Panc1 (cell line): ENCODE data around the gene LPP. TPM values are rescaled to one million over a fixed set of nuclear protein-coding genes. Genes with fewer than 3 reads are reported as not detected.

Source experiments
- ATAC-seq: fragments of 200-7000 bp; cut with Tn5 transposase; 2 replicates; pipeline ENCODE4 v1.9.1; 2020; ENCODE audit warnings: mild to moderate bottlenecking, moderate library complexity
- BruUV-seq: library from RNA; stranded (reverse); fragments of 400-500 nt; replicated peaks from 2 replicates; lab custom pipeline; 2021; lab: Mats Ljungman, UMichigan
- CTCF ChIA-PET: fragments of 300-600 bp; sonication (Branson Sonifier 250); formaldehyde crosslinking; loops from one replicate; lab custom pipeline; 2022; ENCODE audit warnings: antibody characterized with exemption; lab: Charles Lee
- POLR2A ChIA-PET: fragments of 300-600 bp; sonication (Branson Sonifier 250); formaldehyde crosslinking; loops from one replicate; lab custom pipeline; 2022; ENCODE audit warnings: antibody characterized with exemption; lab: Charles Lee
- DNase-seq: peaks from one replicate; pipeline ENCODE4 v3.0.0-alpha.2; 2010; ENCODE audit warnings: low read depth, low spot score
- H3K27ac ChIP-seq: 2 replicates; pipeline ENCODE4 v1.5.1; 2011; ENCODE audit warnings: mild to moderate bottlenecking, low read length, inconsistent platforms
- H3K27me3 ChIP-seq: fragments of 200-500 bp; sonication (Bioruptor generic); 2 replicates; pipeline ENCODE4 v1.6.0; 2014; ENCODE audit warnings: low read length, inconsistent platforms; ENCODE audit not compliant: control insufficient read depth, insufficient read depth
- H3K36me3 ChIP-seq: fragments of 200-500 bp; sonication (Bioruptor generic); 2 replicates; pipeline ENCODE4 v1.5.1; 2014; ENCODE audit warnings: inconsistent platforms, mild to moderate bottlenecking, low read length, moderate library complexity; ENCODE audit not compliant: control insufficient read depth, insufficient read depth
- H3K4me1 ChIP-seq: 2 replicates; pipeline ENCODE4 v1.5.1; 2011; ENCODE audit warnings: inconsistent platforms, mild to moderate bottlenecking, low read length, moderate library complexity; ENCODE audit not compliant: control insufficient read depth, insufficient read depth
- H3K4me3 ChIP-seq, 2 experiments: 2 replicates each; pipeline ENCODE4 v1.5.1; 2011 to 2012; ENCODE audit warnings: low read depth in 2 of 2, low read length in 2 of 2, mild to moderate bottlenecking in 2 of 2, inconsistent platforms in 1 of 2, moderate library complexity in 1 of 2
- H3K9me3 ChIP-seq: fragments of 200-500 bp; sonication (Bioruptor generic); 2 replicates; pipeline ENCODE4 v1.5.1; 2014; ENCODE audit warnings: low read depth, mild to moderate bottlenecking, inconsistent platforms, low read length, moderate library complexity; ENCODE audit not compliant: control insufficient read depth, insufficient read depth
- POLR2AphosphoS5 ChIP-seq: IDR thresholded peaks from 2 replicates; pipeline ENCODE4 v1.6.1; 2012; ENCODE audit warnings: mild to moderate bottlenecking, low read depth, low read length, moderate library complexity
- SIN3A ChIP-seq: IDR thresholded peaks from 2 replicates; pipeline ENCODE4 v1.6.1; 2012; ENCODE audit warnings: low read depth, mild to moderate bottlenecking, low read length, moderate library complexity, borderline replicate concordance; ENCODE audit not compliant: insufficient read depth
- TCF7L2 ChIP-seq: IDR thresholded peaks from 2 replicates; pipeline ENCODE4 v1.6.1; 2011; ENCODE audit warnings: mild to moderate bottlenecking, low read depth, low read length, inconsistent platforms
- in situ Hi-C: cut with HindIII; loops from 2 replicates; pipeline ENCODE4 v1.10.0; 2016; ENCODE audit warnings: low sequenced_read_pairs, low pct_unique_long_range_greater_than_20kb
- intact Hi-C: fragments of 100-400 bp; cut with micrococcal nuclease; formaldehyde crosslinking; loops from one replicate; pipeline ENCODE4 v1.10.0; 2022; ENCODE audit not compliant: unreplicated experiment
- total RNA-seq: library from RNA; stranded (reverse); gene quantifications from one replicate; pipeline ENCODE4 v1.2.1, GENCODE V29; 2021; ENCODE audit not compliant: unreplicated experiment
- TF ChIP-seq, protein P1 (sequence below): fragments of 450-650 bp; IDR thresholded peaks from 2 replicates; pipeline ENCODE4 v1.5.1; 2017; ENCODE audit warnings: mild to moderate bottlenecking
- TF ChIP-seq, protein P2 (sequence below), 2 experiments: IDR thresholded peaks; 2 replicates each; pipeline ENCODE4 v1.6.1; 2011 to 2012; ENCODE audit warnings: low read depth in 2 of 2, control low read depth in 1 of 2, low read length in 1 of 2, mild to moderate bottlenecking in 1 of 2, moderate library complexity in 1 of 2; ENCODE audit not compliant: insufficient read depth in 1 of 2

LPP gene
- total RNA-seq, 1 experiment from 2014 or later, result 90.0 TPM

DNA sequence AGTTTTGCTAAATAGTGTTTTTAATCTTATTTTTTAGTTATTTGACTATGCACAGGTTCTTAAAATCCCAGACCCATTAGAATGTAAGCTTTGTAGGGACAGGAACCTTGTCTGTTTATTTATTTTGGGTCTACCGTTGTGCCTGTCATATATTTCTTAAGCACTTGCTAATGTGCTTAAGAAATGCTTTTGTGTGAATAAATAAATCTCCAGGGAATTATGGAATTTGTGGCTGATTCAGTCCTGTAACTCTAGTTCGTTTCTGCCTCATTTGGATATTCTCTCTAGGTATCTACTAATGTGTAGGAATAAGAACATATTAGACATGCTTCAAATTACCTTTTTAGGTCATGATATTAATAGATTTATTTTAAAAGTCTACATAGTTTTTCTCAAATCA, 161.6 kb downstream of the LPP start:
- DNase-seq (no peak), ATAC-seq (no peak)
- H3K27ac ChIP-seq, result no peak overlapping the region
- no peaks in the 10 kb centered on the region for H3K4me1 ChIP-seq
- H3K36me3 ChIP-seq, result no peaks in the 10 kb centered on the region
- H3K27me3 ChIP-seq, result no peaks in the 10 kb centered on the region
- no peak overlapping the region for H3K4me3 ChIP-seq
- intact Hi-C loops (no loop called here), in situ Hi-C loops (no loop called here)
- POLR2A ChIA-PET, result no interaction called here
- CTCF ChIA-PET, result no interaction called here
- no TSS peak for BruUV-seq
- no peaks in the 10 kb centered on the region for H3K9me3 ChIP-seq
- TF ChIP-seq POLR2AphosphoS5, result no peak
- no peak for TF ChIP-seq TCF7L2
- no peak for TF ChIP-seq SIN3A
- TF ChIP-seq, protein P1, sequence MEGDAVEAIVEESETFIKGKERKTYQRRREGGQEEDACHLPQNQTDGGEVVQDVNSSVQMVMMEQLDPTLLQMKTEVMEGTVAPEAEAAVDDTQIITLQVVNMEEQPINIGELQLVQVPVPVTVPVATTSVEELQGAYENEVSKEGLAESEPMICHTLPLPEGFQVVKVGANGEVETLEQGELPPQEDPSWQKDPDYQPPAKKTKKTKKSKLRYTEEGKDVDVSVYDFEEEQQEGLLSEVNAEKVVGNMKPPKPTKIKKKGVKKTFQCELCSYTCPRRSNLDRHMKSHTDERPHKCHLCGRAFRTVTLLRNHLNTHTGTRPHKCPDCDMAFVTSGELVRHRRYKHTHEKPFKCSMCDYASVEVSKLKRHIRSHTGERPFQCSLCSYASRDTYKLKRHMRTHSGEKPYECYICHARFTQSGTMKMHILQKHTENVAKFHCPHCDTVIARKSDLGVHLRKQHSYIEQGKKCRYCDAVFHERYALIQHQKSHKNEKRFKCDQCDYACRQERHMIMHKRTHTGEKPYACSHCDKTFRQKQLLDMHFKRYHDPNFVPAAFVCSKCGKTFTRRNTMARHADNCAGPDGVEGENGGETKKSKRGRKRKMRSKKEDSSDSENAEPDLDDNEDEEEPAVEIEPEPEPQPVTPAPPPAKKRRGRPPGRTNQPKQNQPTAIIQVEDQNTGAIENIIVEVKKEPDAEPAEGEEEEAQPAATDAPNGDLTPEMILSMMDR, result no peak
- TF ChIP-seq, protein P2, sequence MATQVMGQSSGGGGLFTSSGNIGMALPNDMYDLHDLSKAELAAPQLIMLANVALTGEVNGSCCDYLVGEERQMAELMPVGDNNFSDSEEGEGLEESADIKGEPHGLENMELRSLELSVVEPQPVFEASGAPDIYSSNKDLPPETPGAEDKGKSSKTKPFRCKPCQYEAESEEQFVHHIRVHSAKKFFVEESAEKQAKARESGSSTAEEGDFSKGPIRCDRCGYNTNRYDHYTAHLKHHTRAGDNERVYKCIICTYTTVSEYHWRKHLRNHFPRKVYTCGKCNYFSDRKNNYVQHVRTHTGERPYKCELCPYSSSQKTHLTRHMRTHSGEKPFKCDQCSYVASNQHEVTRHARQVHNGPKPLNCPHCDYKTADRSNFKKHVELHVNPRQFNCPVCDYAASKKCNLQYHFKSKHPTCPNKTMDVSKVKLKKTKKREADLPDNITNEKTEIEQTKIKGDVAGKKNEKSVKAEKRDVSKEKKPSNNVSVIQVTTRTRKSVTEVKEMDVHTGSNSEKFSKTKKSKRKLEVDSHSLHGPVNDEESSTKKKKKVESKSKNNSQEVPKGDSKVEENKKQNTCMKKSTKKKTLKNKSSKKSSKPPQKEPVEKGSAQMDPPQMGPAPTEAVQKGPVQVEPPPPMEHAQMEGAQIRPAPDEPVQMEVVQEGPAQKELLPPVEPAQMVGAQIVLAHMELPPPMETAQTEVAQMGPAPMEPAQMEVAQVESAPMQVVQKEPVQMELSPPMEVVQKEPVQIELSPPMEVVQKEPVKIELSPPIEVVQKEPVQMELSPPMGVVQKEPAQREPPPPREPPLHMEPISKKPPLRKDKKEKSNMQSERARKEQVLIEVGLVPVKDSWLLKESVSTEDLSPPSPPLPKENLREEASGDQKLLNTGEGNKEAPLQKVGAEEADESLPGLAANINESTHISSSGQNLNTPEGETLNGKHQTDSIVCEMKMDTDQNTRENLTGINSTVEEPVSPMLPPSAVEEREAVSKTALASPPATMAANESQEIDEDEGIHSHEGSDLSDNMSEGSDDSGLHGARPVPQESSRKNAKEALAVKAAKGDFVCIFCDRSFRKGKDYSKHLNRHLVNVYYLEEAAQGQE (IDR thresholded peaks at IDR 0.05; ENCODE audit: insufficient read depth in 1 of 2, low read depth in 2 of 2, low read length in 1 of 2), result no peak

DNA sequence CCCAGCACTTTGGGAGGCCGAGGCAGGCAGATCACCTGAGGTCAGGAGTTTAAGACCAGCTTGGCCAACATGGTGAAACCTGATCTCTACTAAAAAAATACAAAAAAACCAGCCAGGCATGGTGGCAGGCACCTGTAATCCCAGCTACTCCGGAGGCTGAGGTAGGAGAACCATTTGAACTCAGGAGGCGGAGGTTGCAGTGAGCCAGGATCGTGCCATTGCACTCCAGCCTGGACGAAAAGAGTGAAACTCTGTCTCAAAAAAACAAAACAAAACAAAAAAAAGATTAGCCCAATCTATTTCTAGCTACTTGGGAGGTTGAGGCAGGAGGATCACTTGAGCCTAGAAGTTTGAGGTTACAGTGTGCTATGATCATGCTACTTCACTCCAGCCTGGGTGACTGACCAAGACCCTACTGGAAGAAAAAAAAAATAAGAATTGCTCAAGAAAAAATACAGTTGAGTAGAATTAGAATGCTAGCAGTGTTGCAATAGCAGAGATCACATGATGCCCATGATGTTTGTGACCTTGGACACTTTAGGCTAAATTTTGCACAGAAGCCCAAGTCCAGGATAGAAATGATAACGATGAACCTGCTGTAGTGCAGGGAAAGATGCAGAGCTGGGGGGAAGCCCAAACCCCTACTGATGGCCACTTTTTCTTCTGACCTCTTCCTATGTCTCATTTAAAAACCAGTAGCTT, 162.2 kb downstream of the LPP start:
- no peak overlapping the region for H3K4me3 ChIP-seq
- no peaks in the 10 kb centered on the region for H3K9me3 ChIP-seq
- ATAC-seq (no peak), DNase-seq (no peak)
- no TSS peak for BruUV-seq
- H3K27me3 ChIP-seq, result no peaks in the 10 kb centered on the region
- H3K36me3 ChIP-seq, result no peaks in the 10 kb centered on the region
- intact Hi-C loops (no loop called here), in situ Hi-C loops (no loop called here)
- no peak overlapping the region for H3K27ac ChIP-seq
- TF ChIP-seq POLR2AphosphoS5, result no peak
- TF ChIP-seq SIN3A, result no peak
- TF ChIP-seq TCF7L2, result no peak
- TF ChIP-seq, protein P2 (IDR thresholded peaks at IDR 0.05; ENCODE audit: insufficient read depth in 1 of 2, low read depth in 2 of 2, low read length in 1 of 2), result no peak
- TF ChIP-seq, protein P1, result no peak
- ChIA-PET CTCF (no interaction called here), POLR2A (no interaction called here)
- no peaks in the 10 kb centered on the region for H3K4me1 ChIP-seq
